ENCODE results near the gene ZBTB4. TPM values are rescaled to one million over a fixed set of nuclear protein-coding genes. Genes with fewer than 3 reads are reported as not detected.

Gene ZBTB4
- total RNA-seq, 3 donors from 2014 or later (not counting 1 experiment from before 2014, with no cell fraction given), result 64.0 to 72.5 (median 68.4) TPM

DNA sequence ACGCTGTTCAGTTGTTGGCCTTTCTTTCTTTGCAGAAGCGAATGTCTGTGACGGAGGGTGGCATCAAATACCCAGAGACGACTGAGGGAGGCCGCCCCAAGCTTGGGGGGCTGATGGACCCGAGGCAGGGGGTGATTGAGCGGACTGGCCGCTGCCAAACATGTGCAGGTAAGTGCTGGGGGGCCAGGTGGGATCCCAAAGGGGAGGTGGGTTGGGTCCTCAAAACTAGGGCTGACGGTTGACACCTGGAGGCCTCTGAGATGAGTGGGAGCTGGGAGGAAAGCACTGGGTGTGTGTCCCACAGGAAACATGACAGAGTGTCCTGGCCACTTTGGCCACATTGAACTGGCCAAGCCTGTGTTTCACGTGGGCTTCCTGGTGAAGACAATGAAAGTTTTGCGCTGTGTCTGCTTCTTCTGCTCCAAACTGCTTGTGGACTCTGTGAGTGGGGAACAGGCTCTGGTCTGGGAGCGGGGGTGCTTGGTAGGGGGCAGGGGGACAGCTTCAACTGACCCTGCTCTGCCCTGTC lies 16.5 kb upstream of the ZBTB4 start:
- no peaks in the 10 kb centered on the region for H3K27me3 ChIP-seq (ENCODE audit: control insufficient read depth, insufficient read depth, low read length)
- no peaks in the 10 kb centered on the region for H3K9me3 Mint-ChIP-seq
- H3K4me1 ChIP-seq (ENCODE audit: control insufficient read depth, insufficient read depth, low read length), result no peaks in the 10 kb centered on the region
- no peak overlapping the region for H3K4me3 Mint-ChIP-seq
- H3K27ac ChIP-seq (ENCODE audit: low read length), result no peak overlapping the region
- peak overlapping the region; percentile 38 to 74 for H3K27ac Mint-ChIP-seq
- H3K36me3 ChIP-seq (ENCODE audit: control insufficient read depth, insufficient read depth, low read length), result peaks cover 49% of the 10 kb centered on the region
- 96% methylated on average over 12 of the region's 12 CpGs for WGBS (ENCODE audit: insufficient coverage)
- peaks cover 3% of the 10 kb centered on the region for H3K36me3 Mint-ChIP-seq
- no peak overlapping the region for H3K4me3 ChIP-seq (ENCODE audit: low read length)
- peaks cover 25 to 42% of the 10 kb centered on the region in 2 donors for H3K4me1 Mint-ChIP-seq
- ATAC-seq (no peak), DNase-seq (no peak)
- intact Hi-C loops (cut with micrococcal nuclease), result no loop called here
- H3K9me3 ChIP-seq (ENCODE audit: control insufficient read depth, insufficient read depth, low read length), result no peaks in the 10 kb centered on the region
- TF ChIP-seq, protein P1, sequence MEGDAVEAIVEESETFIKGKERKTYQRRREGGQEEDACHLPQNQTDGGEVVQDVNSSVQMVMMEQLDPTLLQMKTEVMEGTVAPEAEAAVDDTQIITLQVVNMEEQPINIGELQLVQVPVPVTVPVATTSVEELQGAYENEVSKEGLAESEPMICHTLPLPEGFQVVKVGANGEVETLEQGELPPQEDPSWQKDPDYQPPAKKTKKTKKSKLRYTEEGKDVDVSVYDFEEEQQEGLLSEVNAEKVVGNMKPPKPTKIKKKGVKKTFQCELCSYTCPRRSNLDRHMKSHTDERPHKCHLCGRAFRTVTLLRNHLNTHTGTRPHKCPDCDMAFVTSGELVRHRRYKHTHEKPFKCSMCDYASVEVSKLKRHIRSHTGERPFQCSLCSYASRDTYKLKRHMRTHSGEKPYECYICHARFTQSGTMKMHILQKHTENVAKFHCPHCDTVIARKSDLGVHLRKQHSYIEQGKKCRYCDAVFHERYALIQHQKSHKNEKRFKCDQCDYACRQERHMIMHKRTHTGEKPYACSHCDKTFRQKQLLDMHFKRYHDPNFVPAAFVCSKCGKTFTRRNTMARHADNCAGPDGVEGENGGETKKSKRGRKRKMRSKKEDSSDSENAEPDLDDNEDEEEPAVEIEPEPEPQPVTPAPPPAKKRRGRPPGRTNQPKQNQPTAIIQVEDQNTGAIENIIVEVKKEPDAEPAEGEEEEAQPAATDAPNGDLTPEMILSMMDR (IDR thresholded peaks at IDR 0.05), result no peak
- H3K27me3 Mint-ChIP-seq (ENCODE audit: low read depth in 2 of 2), result no peaks in the 10 kb centered on the region

DNA sequence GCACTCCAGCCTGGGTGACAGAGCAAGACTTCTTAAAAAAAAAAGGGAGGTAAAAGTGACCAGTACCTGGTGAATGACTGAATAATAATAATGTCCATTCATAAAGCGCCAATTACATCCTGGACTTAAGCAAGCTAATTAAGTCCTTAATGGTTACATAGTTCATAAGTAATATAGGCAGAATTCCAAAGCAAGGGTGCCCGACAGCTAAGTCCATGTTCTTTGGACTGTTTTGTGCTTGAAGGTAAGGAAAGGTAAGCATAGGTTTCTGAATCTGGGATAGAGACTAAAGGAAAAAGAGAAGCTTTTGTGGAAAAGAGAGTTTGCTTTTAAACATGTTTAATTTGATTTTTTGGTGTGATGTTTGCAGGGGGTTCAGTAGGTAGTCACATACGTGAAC lies 14.5 kb upstream of the ZBTB4 start:
- intact Hi-C loops (cut with micrococcal nuclease), result no loop called here
- Histone ChIP-seq H3K27ac (ENCODE audit: low read length) (no peak overlapping the region), H3K36me3 (ENCODE audit: control insufficient read depth, insufficient read depth, low read length) (peaks cover 33% of the 10 kb centered on the region), H3K4me1 (ENCODE audit: control insufficient read depth, insufficient read depth, low read length) (peaks cover 4% of the 10 kb centered on the region), H3K27me3 (ENCODE audit: control insufficient read depth, insufficient read depth, low read length) (no peaks in the 10 kb centered on the region), H3K4me3 (ENCODE audit: low read length) (no peak overlapping the region), H3K9me3 (ENCODE audit: control insufficient read depth, insufficient read depth, low read length) (no peaks in the 10 kb centered on the region)
- Mint-ChIP-seq H3K4me3 (no peak overlapping the region), H3K27ac (peak overlapping the region in 1 of 2 donors; percentile 14), H3K27me3 (ENCODE audit: low read depth in 2 of 2) (no peaks in the 10 kb centered on the region), H3K9me3 (no peaks in the 10 kb centered on the region), H3K4me1 (peaks cover 36 to 53% of the 10 kb centered on the region in 2 donors), H3K36me3 (no peaks in the 10 kb centered on the region)
- DNase-seq, result no peak
- no peak for ATAC-seq
- 93% methylated on average over 2 of the region's 3 CpGs for WGBS (ENCODE audit: insufficient coverage)
- TF ChIP-seq, protein P1 (IDR thresholded peaks at IDR 0.05), result no peak

DNA sequence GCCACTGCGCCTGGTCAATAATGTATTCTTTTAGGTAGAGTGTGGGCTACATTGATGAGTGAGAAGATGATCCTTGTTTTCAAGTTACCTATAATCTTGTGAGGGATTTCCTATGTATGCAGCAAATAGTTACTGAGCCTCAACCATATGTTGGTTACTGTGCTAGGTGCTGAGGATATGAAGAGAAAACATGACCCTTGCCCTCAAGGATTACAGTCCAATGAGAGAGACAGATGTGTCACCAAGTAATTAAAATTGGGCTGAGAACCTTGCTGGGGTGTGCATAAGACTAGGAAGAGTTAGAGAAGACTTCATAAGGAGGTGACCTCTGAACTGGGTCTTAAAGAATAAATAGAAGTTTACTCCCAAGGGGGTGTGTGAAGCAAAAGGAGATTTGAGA lies 12.2 kb upstream of the ZBTB4 start:
- intact Hi-C loops (cut with micrococcal nuclease), result no loop called here
- Mint-ChIP-seq H3K27ac (peak overlapping the region; percentile 13 to 20), H3K27me3 (ENCODE audit: low read depth in 2 of 2) (no peaks in the 10 kb centered on the region), H3K9me3 (no peaks in the 10 kb centered on the region), H3K4me1 (peaks cover 52 to 69% of the 10 kb centered on the region in 2 donors), H3K36me3 (no peaks in the 10 kb centered on the region), H3K4me3 (no peak overlapping the region)
- Histone ChIP-seq H3K4me1 (ENCODE audit: control insufficient read depth, insufficient read depth, low read length) (peaks cover 14% of the 10 kb centered on the region), H3K4me3 (ENCODE audit: low read length) (no peak overlapping the region), H3K9me3 (ENCODE audit: control insufficient read depth, insufficient read depth, low read length) (no peaks in the 10 kb centered on the region), H3K27me3 (ENCODE audit: control insufficient read depth, insufficient read depth, low read length) (no peaks in the 10 kb centered on the region), H3K27ac (ENCODE audit: low read length) (no peak overlapping the region), H3K36me3 (ENCODE audit: control insufficient read depth, insufficient read depth, low read length) (peaks cover 10% of the 10 kb centered on the region)
- ATAC-seq (no peak), DNase-seq (no peak)
- TF ChIP-seq, protein P1 (IDR thresholded peaks at IDR 0.05), result no peak
- 100% methylated on average over 1 of the region's 1 CpG for WGBS (ENCODE audit: insufficient coverage)

DNA sequence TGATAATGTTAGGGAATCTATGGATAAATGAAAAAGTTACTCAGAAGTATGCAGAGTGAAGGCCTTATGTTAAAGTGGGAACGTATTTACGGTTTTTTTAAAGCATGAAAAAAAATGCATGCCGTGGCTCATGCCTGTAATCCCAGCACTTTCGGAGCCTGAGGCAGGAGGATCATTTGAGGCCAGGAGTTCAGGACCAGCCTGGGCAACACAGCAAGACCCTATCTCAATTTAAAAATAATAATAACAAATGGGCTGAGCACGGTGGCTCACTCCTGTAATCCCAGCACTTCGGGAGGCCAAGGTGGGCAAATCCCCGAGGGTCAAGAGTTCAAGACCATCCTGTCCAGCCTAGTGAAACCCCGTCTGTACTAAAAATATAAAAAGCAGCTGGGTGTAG lies 10.7 kb upstream of the ZBTB4 start:
- no peaks in the 10 kb centered on the region for H3K27me3 ChIP-seq (ENCODE audit: control insufficient read depth, insufficient read depth, low read length)
- H3K4me1 Mint-ChIP-seq, result peaks cover 63 to 70% of the 10 kb centered on the region in 2 donors
- WGBS (ENCODE audit: insufficient coverage), result 79% methylated on average over 8 of the region's 8 CpGs
- peak overlapping the region in 1 of 2 donors; percentile 27 for H3K27ac Mint-ChIP-seq
- no peaks in the 10 kb centered on the region for H3K36me3 Mint-ChIP-seq
- TF ChIP-seq, protein P1 (IDR thresholded peaks at IDR 0.05), result no peak
- no peak overlapping the region for H3K27ac ChIP-seq (ENCODE audit: low read length)
- ATAC-seq (no peak), DNase-seq (no peak)
- no peak overlapping the region for H3K4me3 ChIP-seq (ENCODE audit: low read length)
- H3K36me3 ChIP-seq (ENCODE audit: control insufficient read depth, insufficient read depth, low read length), result peaks cover 4% of the 10 kb centered on the region
- H3K4me1 ChIP-seq (ENCODE audit: control insufficient read depth, insufficient read depth, low read length), result peaks cover 26% of the 10 kb centered on the region
- H3K27me3 Mint-ChIP-seq (ENCODE audit: low read depth in 2 of 2), result no peaks in the 10 kb centered on the region
- H3K4me3 Mint-ChIP-seq, result no peak overlapping the region
- no peaks in the 10 kb centered on the region for H3K9me3 Mint-ChIP-seq
- H3K9me3 ChIP-seq (ENCODE audit: control insufficient read depth, insufficient read depth, low read length), result no peaks in the 10 kb centered on the region
- intact Hi-C loops (cut with micrococcal nuclease), result no loop called here
